ENCODE results near the gene LPP.

GRCh38 chr3:188214442-188214841 is 60.5 kb downstream of the LPP start:
- TF ChIP-seq POLR2A (IDR thresholded peaks at IDR 0.05; ENCODE audit: low read depth, low read length) (no peak), POLR2AphosphoS5 (IDR thresholded peaks at IDR 0.05; ENCODE audit: low read depth, low read length) (no peak), TAF1 (IDR thresholded peaks at IDR 0.05; ENCODE audit: borderline replicate concordance, low read depth, low read length) (no peak)
